PFSK-1 (cell line): ENCODE data around the gene LNP1.

Experiments
- FOXP2 ChIP-seq: optimal IDR thresholded peaks from 2 replicates; pipeline ENCODE3; 2011; ENCODE audit warnings: borderline replicate concordance, control low read depth, inconsistent platforms; ENCODE audit not compliant: insufficient read depth; ENCODE audit errors: extremely low read length, extremely low read depth
- POLR2AphosphoS5 ChIP-seq: IDR thresholded peaks from 2 replicates; pipeline ENCODE4 v1.6.1; 2012; ENCODE audit warnings: low read depth, mild to moderate bottlenecking, control low read depth, low read length, moderate library complexity
- REST ChIP-seq, 2 experiments: IDR thresholded peaks; 2 replicates each; pipeline versions ENCODE4 v1.6.1 to v1.8.0; 2011 to 2012; ENCODE audit warnings: low read depth in 2 of 2, low read length in 2 of 2, control low read depth in 1 of 2, inconsistent platforms in 1 of 2, mild to moderate bottlenecking in 1 of 2, moderate library complexity in 1 of 2; ENCODE audit not compliant: insufficient read depth in 1 of 2
- SIN3A ChIP-seq: IDR thresholded peaks from 2 replicates; pipeline ENCODE4 v1.6.1; 2012; ENCODE audit warnings: mild to moderate bottlenecking, low read length, moderate library complexity, borderline replicate concordance; ENCODE audit not compliant: insufficient read depth
- TAF1 ChIP-seq: IDR thresholded peaks from 2 replicates; pipeline ENCODE4 v1.6.1; 2012; ENCODE audit warnings: low read length, control low read depth, borderline replicate concordance; ENCODE audit not compliant: insufficient read depth

LNP1 gene

DNA sequence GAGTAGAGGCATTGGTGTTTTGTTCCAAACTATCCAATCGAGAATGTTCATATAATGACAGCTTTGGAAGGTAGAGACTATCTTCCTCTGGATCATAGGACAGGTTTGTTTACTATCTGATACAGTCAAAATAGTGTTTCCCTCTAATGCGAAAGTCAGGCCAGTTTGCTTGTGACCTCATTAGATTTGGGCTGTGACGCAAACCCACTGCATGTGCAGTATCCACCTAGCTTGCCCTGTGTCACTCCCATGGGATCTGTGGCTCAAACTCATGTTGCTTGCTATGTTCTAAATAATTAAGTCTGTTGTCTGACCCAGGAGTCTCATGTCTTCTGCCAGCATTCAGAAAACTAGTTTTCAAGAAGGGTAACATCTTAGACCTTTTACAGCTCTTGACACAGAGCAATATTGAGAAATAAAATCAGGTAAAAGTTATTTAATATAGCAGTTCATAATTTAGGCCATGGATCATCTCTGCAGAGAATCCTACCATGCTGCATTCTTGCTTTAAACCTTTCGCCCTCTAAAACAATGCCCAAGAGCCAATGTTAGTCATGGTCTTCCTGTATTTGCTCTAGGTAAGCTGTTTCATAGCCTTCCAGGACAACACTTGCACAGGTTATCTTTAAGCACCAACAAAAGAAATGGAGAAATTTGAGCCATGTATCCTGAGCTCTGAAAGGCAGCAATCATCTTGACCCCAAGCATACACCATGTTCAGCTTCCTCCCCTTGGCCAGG lies 40.4 kb upstream of the LNP1 start:
- TF ChIP-seq POLR2AphosphoS5 (no peak), FOXP2 (no peak), SIN3A (no peak)

- TF ChIP-seq POLR2AphosphoS5 (no peak; the same call in 1 of the 2 replicates), FOXP2 (no peak), REST (IDR thresholded peaks at IDR 0.05; ENCODE audit: insufficient read depth in 1 of 2, low read depth in 2 of 2, low read length in 2 of 2) (no peak), TAF1 (no peak), SIN3A (no peak)
Measured at GRCh38 chr3:100361897-100362296, 39.4 kb upstream of the LNP1 start.

- no peak for TF ChIP-seq FOXP2
- TF ChIP-seq REST (IDR thresholded peaks at IDR 0.05; ENCODE audit: insufficient read depth in 1 of 2, low read depth in 2 of 2, low read length in 2 of 2) = no peak
- TF ChIP-seq POLR2AphosphoS5 = no peak
- no peak for TF ChIP-seq SIN3A
- TF ChIP-seq TAF1 = no peak
Measured at GRCh38 chr3:100364421-100364820, 36.9 kb upstream of the LNP1 start.

DNA sequence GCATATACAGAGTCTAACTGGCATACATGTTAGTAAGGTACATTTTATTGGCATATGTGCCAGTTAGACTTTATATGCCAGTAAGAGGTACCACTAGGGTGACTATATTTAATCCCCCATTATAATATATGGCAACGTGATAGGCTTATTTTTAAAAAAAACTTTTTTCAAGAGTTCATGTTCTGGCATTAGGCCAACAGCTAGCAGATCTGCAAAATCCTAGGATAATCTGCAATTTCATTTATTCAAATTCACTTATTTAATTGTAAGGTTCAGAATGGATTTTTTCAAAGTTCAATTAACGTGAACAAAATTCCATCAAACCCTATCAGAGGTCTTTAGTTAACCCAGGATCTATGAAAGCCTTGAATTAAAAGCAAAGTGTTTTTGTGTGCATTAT lies 34.9 kb upstream of the LNP1 start:
- TF ChIP-seq SIN3A (no peak), FOXP2 (no peak), TAF1 (no peak), POLR2AphosphoS5 (no peak), REST (IDR thresholded peaks at IDR 0.05; ENCODE audit: insufficient read depth in 1 of 2, low read depth in 2 of 2, low read length in 2 of 2) (no peak)

DNA sequence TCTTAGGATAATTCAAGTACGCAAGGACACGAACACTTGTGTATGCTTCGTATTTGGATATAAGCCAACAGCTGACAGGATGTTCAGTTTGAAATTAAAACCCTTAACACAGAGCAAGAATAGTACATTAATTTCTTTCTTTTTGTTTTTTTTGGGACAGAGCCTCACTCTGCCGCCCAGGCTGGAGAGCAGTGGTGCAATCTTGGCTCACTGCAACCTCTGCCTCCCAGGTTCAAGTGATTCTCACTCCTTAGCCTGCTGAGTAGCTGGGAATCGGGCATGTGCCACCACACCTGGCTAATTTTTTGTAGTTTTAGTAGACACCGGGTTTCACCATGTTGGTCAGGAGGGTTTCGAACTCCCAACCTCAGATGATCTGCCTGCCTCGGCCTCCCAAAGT lies 32.9 kb upstream of the LNP1 start:
- TF ChIP-seq SIN3A (no peak), POLR2AphosphoS5 (no peak), REST (IDR thresholded peaks at IDR 0.05; ENCODE audit: insufficient read depth in 1 of 2, low read depth in 2 of 2, low read length in 2 of 2) (no peak), TAF1 (no peak), FOXP2 (no peak)
